H9 (cell line): ENCODE measurements around the gene SLC25A27. TPM values are rescaled to one million over a fixed set of nuclear protein-coding genes. Genes with fewer than 3 reads are reported as not detected.
A peak's percentile ranks its signal among the peaks of the same experiment; 100 is the strongest.

Experiments used
- DNase-seq: peaks from one replicate; pipeline ENCODE4 v3.0.0-alpha.2; 2017
- H2AFZ ChIP-seq: one replicate; pipeline ENCODE4 v1.6.1; 2013; ENCODE audit warnings: mild to moderate bottlenecking, low read length, control low read depth, moderate library complexity
- H2AK5ac ChIP-seq: 2 replicates; pipeline ENCODE4 v1.6.1; 2013; ENCODE audit warnings: low read length, control low read depth, mixed read lengths; ENCODE audit not compliant: insufficient read length
- H2BK120ac ChIP-seq: one replicate; pipeline ENCODE4 v1.6.1; 2013; ENCODE audit warnings: low read depth, mild to moderate bottlenecking, low read length, control low read depth, inconsistent platforms; ENCODE audit not compliant: poor library complexity, severe bottlenecking
- H2BK12ac ChIP-seq: 2 replicates; pipeline ENCODE4 v1.6.1; 2013; ENCODE audit warnings: low read length, control low read depth, mixed read lengths, low read depth; ENCODE audit not compliant: insufficient read length
- H2BK15ac ChIP-seq: 2 replicates; pipeline ENCODE4 v1.6.1; 2013; ENCODE audit warnings: low read depth, low read length, control low read depth
- H2BK20ac ChIP-seq: one replicate; pipeline ENCODE4 v1.6.1; 2013; ENCODE audit warnings: low read depth, mild to moderate bottlenecking, low read length, control low read depth, inconsistent platforms; ENCODE audit not compliant: poor library complexity, severe bottlenecking
- H2BK5ac ChIP-seq: 2 replicates; pipeline ENCODE4 v1.6.1; 2013; ENCODE audit warnings: low read length, control low read depth, mixed read lengths; ENCODE audit not compliant: insufficient read length
- H3K14ac ChIP-seq: 2 replicates; pipeline ENCODE4 v1.6.1; 2013; ENCODE audit warnings: low read length, control low read depth; ENCODE audit not compliant: insufficient read depth
- H3K18ac ChIP-seq: 2 replicates; pipeline ENCODE4 v1.6.1; 2013; ENCODE audit warnings: low read depth, mild to moderate bottlenecking, mixed read lengths, low read length, control low read depth; ENCODE audit not compliant: insufficient read length
- H3K23ac ChIP-seq: 2 replicates; pipeline ENCODE4 v1.6.1; 2013; ENCODE audit warnings: low read length, control low read depth, mixed read lengths, low read depth; ENCODE audit not compliant: insufficient read length
- H3K23me2 ChIP-seq: 2 replicates; pipeline ENCODE4 v1.6.1; 2013; ENCODE audit warnings: low read depth, mild to moderate bottlenecking, mixed read lengths, low read length, control low read depth; ENCODE audit not compliant: insufficient read length, poor library complexity, severe bottlenecking
- H3K27ac ChIP-seq: 2 replicates; pipeline ENCODE4 v1.5.1; 2013; ENCODE audit warnings: low read length, control low read depth, mixed read lengths, low read depth; ENCODE audit not compliant: insufficient read length
- H3K27me3 ChIP-seq: 2 replicates; pipeline ENCODE4 v1.6.1; 2013; ENCODE audit warnings: low read length, control low read depth, inconsistent platforms; ENCODE audit not compliant: insufficient read depth
- H3K4ac ChIP-seq: 2 replicates; pipeline ENCODE4 v1.6.1; 2013; ENCODE audit warnings: low read depth, mild to moderate bottlenecking, control low read depth, inconsistent platforms, low read length, moderate library complexity
- H3K4me1 ChIP-seq: 2 replicates; pipeline ENCODE4 v1.6.1; 2013; ENCODE audit warnings: low read length, control low read depth, inconsistent platforms; ENCODE audit not compliant: insufficient read depth
- H3K4me2 ChIP-seq: 2 replicates; pipeline ENCODE4 v1.6.1; 2013; ENCODE audit warnings: low read length, control low read depth, mixed read lengths; ENCODE audit not compliant: insufficient read length, insufficient read depth
- H3K56ac ChIP-seq: 2 replicates; pipeline ENCODE4 v1.6.1; 2013; ENCODE audit warnings: low read depth, mild to moderate bottlenecking, mixed read lengths, low read length, control low read depth; ENCODE audit not compliant: insufficient read length
- H3K79me1 ChIP-seq: 2 replicates; pipeline ENCODE4 v1.6.1; 2013; ENCODE audit warnings: low read depth, mild to moderate bottlenecking, moderate library complexity, low read length, control low read depth, inconsistent platforms; ENCODE audit not compliant: insufficient read depth, poor library complexity, severe bottlenecking
- H3K79me2 ChIP-seq: 2 replicates; pipeline ENCODE4 v1.6.1; 2013; ENCODE audit warnings: low read length, control low read depth, inconsistent platforms; ENCODE audit not compliant: insufficient read depth
- H3K9ac ChIP-seq: 2 replicates; pipeline ENCODE4 v1.6.1; 2013; ENCODE audit warnings: low read length, control low read depth, mixed read lengths; ENCODE audit not compliant: insufficient read length; ENCODE audit errors: extremely low read depth
- H3K9me3 ChIP-seq: one replicate; pipeline ENCODE4 v1.6.1; 2013; ENCODE audit warnings: low read depth, low read length, inconsistent platforms; ENCODE audit not compliant: control insufficient read depth
- H3T11ph ChIP-seq: one replicate; pipeline ENCODE4 v1.6.1; 2013; ENCODE audit warnings: mild to moderate bottlenecking, low read length, control low read depth, inconsistent platforms
- H4K20me1 ChIP-seq: one replicate; pipeline ENCODE4 v1.6.1; 2013; ENCODE audit not compliant: control insufficient read depth, insufficient read length, insufficient read depth
- H4K5ac ChIP-seq: 2 replicates; pipeline ENCODE4 v1.6.1; 2013; ENCODE audit warnings: low read depth, mild to moderate bottlenecking, mixed read lengths, low read length, control low read depth; ENCODE audit not compliant: insufficient read length
- H4K8ac ChIP-seq: replicated peaks from 2 replicates; pipeline ENCODE4 v1.6.1; 2013; ENCODE audit warnings: low read length, control low read depth, mixed read lengths, low read depth; ENCODE audit not compliant: insufficient read length
- H4K91ac ChIP-seq: 2 replicates; pipeline ENCODE4 v1.6.1; 2013; ENCODE audit warnings: low read depth, mild to moderate bottlenecking, moderate library complexity, mixed read lengths, low read length, control low read depth; ENCODE audit not compliant: insufficient read length
- H3K27ac Mint-ChIP-seq, 3 experiments: 2 replicates in 2 of 3; 3 replicates in 1 of 3; pipeline ENCODE4 v1.8.0; 2020 to 2021; ENCODE audit warnings: mixed read lengths in 3 of 3, mild to moderate bottlenecking in 1 of 3, moderate library complexity in 1 of 3
- H3K27me3 Mint-ChIP-seq: 2 replicates; pipeline ENCODE4 v1.8.0; 2021; ENCODE audit warnings: low read depth, mild to moderate bottlenecking, moderate library complexity, mixed read lengths
- H3K36me3 Mint-ChIP-seq, 3 experiments: 2 replicates in 2 of 3; 3 replicates in 1 of 3; pipeline ENCODE4 v1.8.0; 2020 to 2021; ENCODE audit warnings: low read depth in 3 of 3, mixed read lengths in 3 of 3; ENCODE audit not compliant: insufficient read depth in 1 of 3
- H3K4me1 Mint-ChIP-seq, 2 experiments: 2 replicates each; pipeline ENCODE4 v1.8.0; 2020; ENCODE audit warnings: mixed read lengths in 2 of 2
- H3K4me3 Mint-ChIP-seq, 2 experiments: 2 replicates in 1 of 2; 3 replicates in 1 of 2; pipeline ENCODE4 v1.8.0; 2020 to 2021; ENCODE audit warnings: mild to moderate bottlenecking in 2 of 2, mixed read lengths in 2 of 2, moderate library complexity in 1 of 2
- H3K9me3 Mint-ChIP-seq, 2 experiments: 2 replicates in 1 of 2; 3 replicates in 1 of 2; pipeline ENCODE4 v1.8.0; 2020; ENCODE audit warnings: mild to moderate bottlenecking in 2 of 2, mixed read lengths in 2 of 2, moderate library complexity in 1 of 2
- WGBS: extraction: QIAGEN DNeasy Blood & Tissue Kit; methylation state at CpG from one replicate; pipeline ENCODE4 v1.1.7; 2013; ENCODE audit warnings: missing lambda C conversion rate, low lambda C conversion rate, mixed read lengths; ENCODE audit not compliant: insufficient read length; ENCODE audit errors: extremely low coverage; 5-methylcytosine and 5-hydroxymethylcytosine counted together
- total RNA-seq: library from RNA; stranded (reverse); gene quantifications from 2 replicates; pipeline ENCODE4 v1.2.1, GENCODE V29; 2021
- TF ChIP-seq, protein P1 (sequence below): fragments of 200-600 bp; sonication (generic); conservative IDR thresholded peaks from 3 replicates; pipeline ENCODE4 v1.8.0; 2021; ENCODE audit warnings: antibody characterized with exemption, mild to moderate bottlenecking

The SLC25A27 gene
- total RNA-seq, 1 experiment from 2014 or later = 5.1 TPM

DNA sequence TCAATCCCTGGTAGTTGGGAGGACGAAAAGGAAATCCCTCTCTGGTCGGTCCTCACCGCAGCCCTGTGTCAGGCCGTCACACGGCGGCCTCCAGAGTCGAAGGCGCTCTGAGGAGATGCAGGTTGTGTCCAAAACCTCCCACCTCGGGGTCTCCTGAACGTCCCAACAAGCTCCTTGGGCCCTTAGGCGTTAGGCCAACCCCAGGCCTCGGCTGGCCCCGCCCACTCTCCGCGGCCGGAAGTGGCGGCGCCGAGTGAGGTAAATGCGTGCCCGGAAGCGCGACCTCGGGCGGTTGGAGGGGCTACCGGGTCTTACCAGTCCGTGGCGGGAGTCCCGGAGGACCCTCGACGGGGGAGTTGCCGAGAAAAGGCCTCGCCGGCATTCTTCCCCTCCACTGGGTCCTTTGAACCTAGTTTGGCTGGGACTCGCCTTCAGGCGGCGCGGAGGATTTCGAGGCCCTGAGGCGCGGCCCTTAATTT is 34.9 kb downstream of the SLC25A27 start, which contains the start of gene TDRD6:
TDRD6 (plus strand) TSS at position 267 of the 479 bp plus-strand sequence. CDS start 244 bp downstream, outside the sequence.
- H3K9me3 Mint-ChIP-seq = no peaks in the 10 kb centered on the region
- H3K4me3 Mint-ChIP-seq = no peak within 1 kb of the TSS
- Histone ChIP-seq H4K5ac (no peak within 1 kb of the TSS), H2AK5ac (no peak within 1 kb of the TSS), H3K4me2 (no peak within 1 kb of the TSS), H3K23me2 (no peaks in the 10 kb centered on the region), H3K27me3 (no peaks in the 10 kb centered on the region), H2BK12ac (no peak within 1 kb of the TSS), H4K8ac (no peak within 1 kb of the TSS), H3K4ac (no peak within 1 kb of the TSS), H2AFZ (no peak within 1 kb of the TSS), H3K23ac (no peak within 1 kb of the TSS), H3K14ac (peak within 1 kb of the TSS; percentile 51; the same call in 1 of the 2 replicates), H3K27ac (no peak within 1 kb of the TSS), H3K79me2 (no peaks in the 10 kb centered on the region), H2BK15ac (no peak within 1 kb of the TSS), H2BK120ac (no peak within 1 kb of the TSS), H3K9me3 (no peaks in the 10 kb centered on the region), H3T11ph (no peak within 1 kb of the TSS), H3K4me1 (no peaks in the 10 kb centered on the region), H3K9ac (no peak within 1 kb of the TSS), H2BK20ac (no peak within 1 kb of the TSS), H3K79me1 (no peaks in the 10 kb centered on the region), H4K20me1 (no peaks in the 10 kb centered on the region), H2BK5ac (no peak within 1 kb of the TSS), H3K56ac (no peak within 1 kb of the TSS), H3K18ac (no peak within 1 kb of the TSS), H4K91ac (no peak within 1 kb of the TSS)
- no peaks in the 10 kb centered on the region for H3K36me3 Mint-ChIP-seq
- peaks cover 2% of the 10 kb centered on the region; the same call in 1 of the 2 replicates for H3K27me3 Mint-ChIP-seq
- TF ChIP-seq, protein P1, sequence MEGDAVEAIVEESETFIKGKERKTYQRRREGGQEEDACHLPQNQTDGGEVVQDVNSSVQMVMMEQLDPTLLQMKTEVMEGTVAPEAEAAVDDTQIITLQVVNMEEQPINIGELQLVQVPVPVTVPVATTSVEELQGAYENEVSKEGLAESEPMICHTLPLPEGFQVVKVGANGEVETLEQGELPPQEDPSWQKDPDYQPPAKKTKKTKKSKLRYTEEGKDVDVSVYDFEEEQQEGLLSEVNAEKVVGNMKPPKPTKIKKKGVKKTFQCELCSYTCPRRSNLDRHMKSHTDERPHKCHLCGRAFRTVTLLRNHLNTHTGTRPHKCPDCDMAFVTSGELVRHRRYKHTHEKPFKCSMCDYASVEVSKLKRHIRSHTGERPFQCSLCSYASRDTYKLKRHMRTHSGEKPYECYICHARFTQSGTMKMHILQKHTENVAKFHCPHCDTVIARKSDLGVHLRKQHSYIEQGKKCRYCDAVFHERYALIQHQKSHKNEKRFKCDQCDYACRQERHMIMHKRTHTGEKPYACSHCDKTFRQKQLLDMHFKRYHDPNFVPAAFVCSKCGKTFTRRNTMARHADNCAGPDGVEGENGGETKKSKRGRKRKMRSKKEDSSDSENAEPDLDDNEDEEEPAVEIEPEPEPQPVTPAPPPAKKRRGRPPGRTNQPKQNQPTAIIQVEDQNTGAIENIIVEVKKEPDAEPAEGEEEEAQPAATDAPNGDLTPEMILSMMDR = no peak
- no peak within 1 kb of the TSS for H3K27ac Mint-ChIP-seq
- no CpG with 5 or more reads among the region's 41 CpGs for whole genome bisulfite sequencing
- peak; percentile 34 for DNase-seq
- H3K4me1 Mint-ChIP-seq = no peaks in the 10 kb centered on the region
